ENCODE data around the gene TTC6.

TTC6 gene

GRCh38 chr14:37591941-37592481 is 3.4 kb upstream of the TTC6 start:
- Histone ChIP-seq H3K27me3 (ENCODE audit: insufficient read depth, poor library complexity, severe bottlenecking) (peaks cover 60% of the 10 kb centered on the region), H3K4me3 (replicated peaks; ENCODE audit: insufficient read depth, low read length) (no peak overlapping the region), H3K27ac (replicated peaks) (no peak overlapping the region)
- DNase-seq (ENCODE audit: low read depth in 1 of 2, low spot score in 1 of 2), result no peak
- TF ChIP-seq POLR2AphosphoS5 (IDR thresholded peaks at IDR 0.05; ENCODE audit: low read depth) (no peak), SPI1 (IDR thresholded peaks at IDR 0.05; ENCODE audit: borderline replicate concordance, low read depth) (no peak), CTCF (IDR thresholded peaks at IDR 0.05; ENCODE audit: insufficient read depth, low read length) (no peak), GABPA (IDR thresholded peaks at IDR 0.05; ENCODE audit: low read depth) (no peak), REST (IDR thresholded peaks at IDR 0.05; ENCODE audit: insufficient replicate concordance, low read depth) (no peak)

GRCh38 chr14:37592482-37593408 is 2.7 kb upstream of the TTC6 start:
- DNase-seq (ENCODE audit: low read depth in 1 of 2, low spot score in 1 of 2), result no peak

More at GRCh38 chr14:37592482-37593408, 2.7 kb upstream of the TTC6 start:
- no peak overlapping the region for H3K4me3 ChIP-seq (replicated peaks; ENCODE audit: insufficient read depth, low read length)
- H3K27me3 ChIP-seq (ENCODE audit: insufficient read depth, poor library complexity, severe bottlenecking), result peaks cover 60% of the 10 kb centered on the region
- TF ChIP-seq CTCF (IDR thresholded peaks at IDR 0.05; ENCODE audit: insufficient read depth, low read length) (no peak), SPI1 (IDR thresholded peaks at IDR 0.05; ENCODE audit: borderline replicate concordance, low read depth) (no peak), POLR2AphosphoS5 (IDR thresholded peaks at IDR 0.05; ENCODE audit: low read depth) (no peak), REST (IDR thresholded peaks at IDR 0.05; ENCODE audit: insufficient replicate concordance, low read depth) (no peak), GABPA (IDR thresholded peaks at IDR 0.05; ENCODE audit: low read depth) (no peak)
- no peak overlapping the region for H3K27ac ChIP-seq (replicated peaks)
